ENCODE measurements around the gene SCN7A.
A peak's percentile ranks its signal among the peaks of the same experiment; 100 is the strongest.
"Not testable (repeated sequence)": the region's sequence is repeated elsewhere in the genome, so short reads cannot be mapped to it uniquely, and the experiment has no call there.

SCN7A gene

GRCh38 chr2:166388481-166389070, 105.5 kb downstream of the SCN7A start:
- no peak for DNase-seq

GRCh38 chr2:166385313-166385712, 108.7 kb downstream of the SCN7A start:
- DNase-seq = no peak

- DNase-seq = no peak
Observed at GRCh38 chr2:166384774-166385173, 109.3 kb downstream of the SCN7A start.

- no peak for DNase-seq
Observed at GRCh38 chr2:166382448-166382847, 111.6 kb downstream of the SCN7A start.

- no peak for DNase-seq
Observed at GRCh38 chr2:166380615-166381014, 113.4 kb downstream of the SCN7A start.

GRCh38 chr2:166376873-166377272, 117.2 kb downstream of the SCN7A start:
- DNase-seq = no peak

- DNase-seq = no peak
Observed at GRCh38 chr2:166376488-166376828, 117.6 kb downstream of the SCN7A start.

- peak; percentile 50 for DNase-seq
Observed at GRCh38 chr2:166375736-166376487, 118.1 kb downstream of the SCN7A start, which contains the start of gene SCN9A. SCN9A (minus strand) TSS chr2:166375944; CDS start chr2:166311756, 64,188 bp downstream.

GRCh38 chr2:166375195-166375735, 118.8 kb downstream of the SCN7A start:
- DNase-seq = no peak

GRCh38 chr2:166373951-166374350, 120.1 kb downstream of the SCN7A start:
- no peak for DNase-seq

- DNase-seq = no peak
Observed at GRCh38 chr2:166373539-166373938, 120.5 kb downstream of the SCN7A start.

- DNase-seq = no peak
Observed at GRCh38 chr2:166373105-166373504, 120.9 kb downstream of the SCN7A start.

- no peak for DNase-seq
Observed at GRCh38 chr2:166372046-166372445, 122.0 kb downstream of the SCN7A start.

- DNase-seq = no peak
Observed at GRCh38 chr2:166365803-166366420, 128.1 kb downstream of the SCN7A start.

GRCh38 chr2:166365239-166365638, 128.8 kb downstream of the SCN7A start:
- no peak for DNase-seq

- no peak for DNase-seq
Observed at GRCh38 chr2:166364476-166365161, 129.4 kb downstream of the SCN7A start.

GRCh38 chr2:166361351-166362153, 132.5 kb downstream of the SCN7A start:
- no peak for DNase-seq

GRCh38 chr2:166360906-166361305, 133.1 kb downstream of the SCN7A start:
- DNase-seq = no peak

GRCh38 chr2:166360426-166360825, 133.6 kb downstream of the SCN7A start:
- no peak for DNase-seq

- not testable (repeated sequence) for DNase-seq
Observed at GRCh38 chr2:166357950-166358321, 136.1 kb downstream of the SCN7A start.

- DNase-seq = no peak
Observed at GRCh38 chr2:166357068-166357949, 136.7 kb downstream of the SCN7A start.

Data from DMS79 (cell line).